Hair follicle dermal papilla cell (primary cell): Measurements from ENCODE around the gene CD59. TPM values are rescaled to one million over a fixed set of nuclear protein-coding genes. Genes with fewer than 3 reads are reported as not detected.

Experiments
- total RNA-seq: library from RNA; depleted of rRNA; stranded (reverse); fragments of >200 nt; gene quantifications from 2 replicates; pipeline ENCODE4 v1.2.3, GENCODE V29; 2012

CD59 gene
- total RNA-seq = 313 and 508 TPM in 2 replicates

GRCh38 chr11:33736148-33736812, at the start of gene CD59:
Gene CD59 (minus strand): TSS chr11:33736423. CDS start chr11:33722445, 13,978 bp downstream.

GRCh38 chr11:33773987-33774735, 37.9 kb upstream of the CD59 start, which contains the start of gene FBXO3:
Gene FBXO3 (minus strand): TSS chr11:33774520. CDS start chr11:33774497, 23 bp downstream.

GRCh38 chr11:33700502-33701271, 35.5 kb downstream of the CD59 start, which contains the start of gene C11orf91:
Gene C11orf91 (minus strand): TSS chr11:33700826. CDS start chr11:33700740, 86 bp downstream.

Other genes starting within 250 kb of the CD59 start
- not detected in 2 replicates for gene C11orf91, start 35.6 kb downstream of the CD59 start, total RNA-seq
- 37.6 and 41.9 TPM in 2 replicates for gene FBXO3, start 38.1 kb upstream of the CD59 start, total RNA-seq
- under 0.01 TPM in 1 of 2 replicates, not detected in the other for gene LMO2, start 155.7 kb upstream of the CD59 start, total RNA-seq